GM23338 (cell line): ENCODE measurements around the gene C10orf90. TPM values are rescaled to one million over a fixed set of nuclear protein-coding genes. Genes with fewer than 3 reads are reported as not detected.

Source experiments
- ATAC-seq: fragments of 200-7000 bp; cut with Tn5 transposase; 3 replicates; pipeline ENCODE4 v1.9.1; 2020
- DNase-seq: peaks from one replicate; pipeline ENCODE4 v3.0.0-alpha.2; 2015; ENCODE audit warnings: low spot score
- H2AFZ ChIP-seq: fragments of 200-600 bp; sonication (generic); 2 replicates; pipeline ENCODE4 v1.8.0; 2016; ENCODE audit warnings: antibody characterized with exemption, mild to moderate bottlenecking, moderate library complexity
- H3F3A ChIP-seq: fragments of 200-600 bp; sonication (generic); replicated peaks from 2 replicates; pipeline ENCODE4 v1.8.0; 2017; ENCODE audit warnings: antibody characterized with exemption, mixed run types, low read depth
- H3K27ac ChIP-seq: fragments of 200-600 bp; sonication (generic); 2 replicates; pipeline ENCODE4 v1.6.1; 2016; ENCODE audit warnings: low read depth
- H3K27me3 ChIP-seq: fragments of 200-600 bp; sonication (generic); 2 replicates; pipeline ENCODE4 v1.8.0; 2016; ENCODE audit warnings: mild to moderate bottlenecking, mixed run types, moderate library complexity; ENCODE audit not compliant: insufficient read depth
- H3K36me3 ChIP-seq: fragments of 200-600 bp; sonication (generic); 2 replicates; pipeline ENCODE4 v1.8.0; 2016; ENCODE audit warnings: mild to moderate bottlenecking; ENCODE audit not compliant: insufficient read depth
- H3K4me1 ChIP-seq: fragments of 200-600 bp; sonication (generic); 2 replicates; pipeline ENCODE4 v1.8.0; 2016; ENCODE audit warnings: mild to moderate bottlenecking, moderate library complexity; ENCODE audit not compliant: insufficient read depth
- H3K4me2 ChIP-seq: fragments of 200-600 bp; sonication (generic); 2 replicates; pipeline ENCODE4 v1.7.1; 2017; ENCODE audit warnings: mixed run types
- H3K4me3 ChIP-seq: fragments of 200-600 bp; sonication (generic); 2 replicates; pipeline ENCODE4 v1.6.1; 2016; ENCODE audit warnings: mixed run types
- H3K79me2 ChIP-seq: fragments of 200-600 bp; sonication (generic); replicated peaks from 2 replicates; pipeline ENCODE4 v1.8.0; 2017; ENCODE audit warnings: mild to moderate bottlenecking; ENCODE audit not compliant: insufficient read depth
- H3K9me2 ChIP-seq: fragments of 200-600 bp; sonication (generic); 2 replicates; pipeline ENCODE4 v1.8.0; 2017; ENCODE audit not compliant: insufficient read depth
- H4K20me1 ChIP-seq: fragments of 200-600 bp; sonication (generic); replicated peaks from 2 replicates; pipeline ENCODE4 v1.8.0; 2017; ENCODE audit warnings: mild to moderate bottlenecking; ENCODE audit not compliant: insufficient read depth
- H3K27ac Mint-ChIP-seq: 2 replicates; pipeline ENCODE4 v1.8.0; 2020; ENCODE audit warnings: inconsistent platforms, mild to moderate bottlenecking, moderate library complexity, mixed read lengths
- H3K27me3 Mint-ChIP-seq: 3 replicates; pipeline ENCODE4 v1.8.0; 2022; ENCODE audit warnings: low read depth, mild to moderate bottlenecking, moderate library complexity, mixed read lengths, inconsistent platforms; ENCODE audit not compliant: insufficient read depth, poor library complexity
- H3K36me3 Mint-ChIP-seq: 3 replicates; pipeline ENCODE4 v1.8.0; 2021; ENCODE audit warnings: low read depth, mild to moderate bottlenecking, inconsistent platforms, moderate library complexity, mixed read lengths
- H3K4me1 Mint-ChIP-seq: 3 replicates; pipeline ENCODE4 v1.8.0; 2020; ENCODE audit warnings: mild to moderate bottlenecking, inconsistent platforms, mixed read lengths
- H3K4me3 Mint-ChIP-seq: 3 replicates; pipeline ENCODE4 v1.8.0; 2021; ENCODE audit warnings: moderate library complexity, mild to moderate bottlenecking, inconsistent platforms, mixed read lengths
- H3K9me3 Mint-ChIP-seq: 3 replicates; pipeline ENCODE4 v1.8.0; 2020; ENCODE audit warnings: moderate library complexity, mild to moderate bottlenecking, inconsistent platforms, mixed read lengths
- CREB1 ChIP-seq: fragments of 250-450 bp; sonication (Bioruptor Pico); IDR thresholded peaks from 2 replicates; pipeline ENCODE4 v1.5.0; 2020; ENCODE audit warnings: low read depth, mild to moderate bottlenecking, moderate library complexity
- EZH2 ChIP-seq: fragments of 200-600 bp; sonication (generic); IDR thresholded peaks from one replicate; pipeline ENCODE4 v1.8.0; 2017; ENCODE audit warnings: antibody characterized with exemption, mild to moderate bottlenecking, low read depth; ENCODE audit not compliant: unreplicated experiment
- EZH2phosphoT487 ChIP-seq: fragments of 200-600 bp; sonication (generic); IDR thresholded peaks from one replicate; pipeline ENCODE4 v1.8.1; 2018; ENCODE audit warnings: antibody characterized with exemption; ENCODE audit not compliant: unreplicated experiment
- JUNB ChIP-seq: IDR thresholded peaks from one replicate; pipeline ENCODE4 v1.6.1; 2016; ENCODE audit warnings: antibody characterized with exemption; ENCODE audit not compliant: unreplicated experiment
- NANOG ChIP-seq: IDR thresholded peaks from 2 replicates; pipeline ENCODE4 v1.6.1; 2016; ENCODE audit warnings: antibody characterized with exemption, borderline replicate concordance
- POLR2AphosphoS5 ChIP-seq: IDR thresholded peaks from 2 replicates; pipeline ENCODE4 v1.6.1; 2016; ENCODE audit warnings: antibody characterized with exemption, low read depth
- STAT1 ChIP-seq: IDR thresholded peaks from one replicate; pipeline ENCODE4 v1.6.1; 2016; ENCODE audit warnings: antibody characterized with exemption; ENCODE audit not compliant: unreplicated experiment
- ZNF114 ChIP-seq: fragments of 250-450 bp; sonication (Bioruptor Pico); IDR thresholded peaks from 2 replicates; pipeline ENCODE4 v1.5.0; 2020; ENCODE audit warnings: mild to moderate bottlenecking, moderate library complexity
- ZNF331 ChIP-seq: fragments of 250-450 bp; sonication (Bioruptor Pico); IDR thresholded peaks from 2 replicates; pipeline ENCODE4 v1.5.0; 2020; ENCODE audit warnings: low read depth, mild to moderate bottlenecking, moderate library complexity
- polyA plus RNA-seq: library from polyadenylated mRNA; unstranded; fragments of >200 nt; fragmentation: Nextera tagmentation; extraction: Ambion mirVana; gene quantifications from 2 replicates; pipeline ENCODE4 v1.2.1, GENCODE V29; 2016
- total RNA-seq: library from RNA; depleted of rRNA; stranded (reverse); fragments of >200 nt; shearing (Covaris generic); gene quantifications from 2 replicates; pipeline ENCODE4 v1.2.3, GENCODE V29; 2014
- TF ChIP-seq, protein P1 (sequence below): IDR thresholded peaks from one replicate; pipeline ENCODE4 v1.6.1; 2018; ENCODE audit warnings: antibody characterized with exemption; ENCODE audit not compliant: unreplicated experiment
- TF ChIP-seq, protein P2 (sequence below), 2 experiments: fragments of 200-600 bp in 1 of 2; sonication (generic) in 1 of 2; conservative IDR thresholded peaks; 2 replicates each; pipeline versions ENCODE4 v1.5.1 to v1.6.1; 2016 to 2017; ENCODE audit warnings: antibody characterized with exemption in 2 of 2, low read depth in 2 of 2, mild to moderate bottlenecking in 2 of 2, moderate library complexity in 1 of 2
- TF ChIP-seq, protein P3 (sequence below): fragments of 250-450 bp; sonication (Bioruptor Pico); IDR thresholded peaks from 2 replicates; pipeline ENCODE4 v1.5.0; 2020; ENCODE audit warnings: mild to moderate bottlenecking, moderate library complexity
- TF ChIP-seq, protein P4 (sequence below): IDR thresholded peaks from 2 replicates; pipeline ENCODE4 v1.6.1; 2016; ENCODE audit warnings: antibody characterized with exemption

The C10orf90 gene
- total and polyA plus RNA-seq, 2 experiments from 2014 or later, result 0.76 to 0.97 TPM

GRCh38 chr10:126433351-126433750, 237.1 kb downstream of the C10orf90 start:
- H3K27me3 Mint-ChIP-seq, result peaks cover 2% of the 10 kb centered on the region
- DNase-seq (no peak), ATAC-seq (no peak)
- peaks cover 29% of the 10 kb centered on the region; the same call in 1 of the 2 replicates for H3K9me2 ChIP-seq
- no peak overlapping the region for H3K4me3 ChIP-seq
- H4K20me1 ChIP-seq, result no peaks in the 10 kb centered on the region
- H3K27me3 ChIP-seq, result no peaks in the 10 kb centered on the region
- no peak overlapping the region for H3K4me2 ChIP-seq
- H3K4me1 Mint-ChIP-seq, result no peaks in the 10 kb centered on the region
- no peak overlapping the region for H2AFZ ChIP-seq
- H3K36me3 ChIP-seq, result no peaks in the 10 kb centered on the region
- no peaks in the 10 kb centered on the region for H3K79me2 ChIP-seq
- no peaks in the 10 kb centered on the region for H3K4me1 ChIP-seq
- no peak overlapping the region for H3K27ac ChIP-seq
- H3K9me3 Mint-ChIP-seq, result no peaks in the 10 kb centered on the region
- H3F3A ChIP-seq, result no peaks in the 10 kb centered on the region
- H3K36me3 Mint-ChIP-seq, result no peaks in the 10 kb centered on the region
- H3K4me3 Mint-ChIP-seq, result no peak overlapping the region
- no peak overlapping the region for H3K27ac Mint-ChIP-seq
- no peak for TF ChIP-seq CREB1 (CRISPR knock-in tag)
- no peak for TF ChIP-seq EZH2
- TF ChIP-seq, protein P1, sequence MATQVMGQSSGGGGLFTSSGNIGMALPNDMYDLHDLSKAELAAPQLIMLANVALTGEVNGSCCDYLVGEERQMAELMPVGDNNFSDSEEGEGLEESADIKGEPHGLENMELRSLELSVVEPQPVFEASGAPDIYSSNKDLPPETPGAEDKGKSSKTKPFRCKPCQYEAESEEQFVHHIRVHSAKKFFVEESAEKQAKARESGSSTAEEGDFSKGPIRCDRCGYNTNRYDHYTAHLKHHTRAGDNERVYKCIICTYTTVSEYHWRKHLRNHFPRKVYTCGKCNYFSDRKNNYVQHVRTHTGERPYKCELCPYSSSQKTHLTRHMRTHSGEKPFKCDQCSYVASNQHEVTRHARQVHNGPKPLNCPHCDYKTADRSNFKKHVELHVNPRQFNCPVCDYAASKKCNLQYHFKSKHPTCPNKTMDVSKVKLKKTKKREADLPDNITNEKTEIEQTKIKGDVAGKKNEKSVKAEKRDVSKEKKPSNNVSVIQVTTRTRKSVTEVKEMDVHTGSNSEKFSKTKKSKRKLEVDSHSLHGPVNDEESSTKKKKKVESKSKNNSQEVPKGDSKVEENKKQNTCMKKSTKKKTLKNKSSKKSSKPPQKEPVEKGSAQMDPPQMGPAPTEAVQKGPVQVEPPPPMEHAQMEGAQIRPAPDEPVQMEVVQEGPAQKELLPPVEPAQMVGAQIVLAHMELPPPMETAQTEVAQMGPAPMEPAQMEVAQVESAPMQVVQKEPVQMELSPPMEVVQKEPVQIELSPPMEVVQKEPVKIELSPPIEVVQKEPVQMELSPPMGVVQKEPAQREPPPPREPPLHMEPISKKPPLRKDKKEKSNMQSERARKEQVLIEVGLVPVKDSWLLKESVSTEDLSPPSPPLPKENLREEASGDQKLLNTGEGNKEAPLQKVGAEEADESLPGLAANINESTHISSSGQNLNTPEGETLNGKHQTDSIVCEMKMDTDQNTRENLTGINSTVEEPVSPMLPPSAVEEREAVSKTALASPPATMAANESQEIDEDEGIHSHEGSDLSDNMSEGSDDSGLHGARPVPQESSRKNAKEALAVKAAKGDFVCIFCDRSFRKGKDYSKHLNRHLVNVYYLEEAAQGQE, result no peak
- TF ChIP-seq, protein P2, sequence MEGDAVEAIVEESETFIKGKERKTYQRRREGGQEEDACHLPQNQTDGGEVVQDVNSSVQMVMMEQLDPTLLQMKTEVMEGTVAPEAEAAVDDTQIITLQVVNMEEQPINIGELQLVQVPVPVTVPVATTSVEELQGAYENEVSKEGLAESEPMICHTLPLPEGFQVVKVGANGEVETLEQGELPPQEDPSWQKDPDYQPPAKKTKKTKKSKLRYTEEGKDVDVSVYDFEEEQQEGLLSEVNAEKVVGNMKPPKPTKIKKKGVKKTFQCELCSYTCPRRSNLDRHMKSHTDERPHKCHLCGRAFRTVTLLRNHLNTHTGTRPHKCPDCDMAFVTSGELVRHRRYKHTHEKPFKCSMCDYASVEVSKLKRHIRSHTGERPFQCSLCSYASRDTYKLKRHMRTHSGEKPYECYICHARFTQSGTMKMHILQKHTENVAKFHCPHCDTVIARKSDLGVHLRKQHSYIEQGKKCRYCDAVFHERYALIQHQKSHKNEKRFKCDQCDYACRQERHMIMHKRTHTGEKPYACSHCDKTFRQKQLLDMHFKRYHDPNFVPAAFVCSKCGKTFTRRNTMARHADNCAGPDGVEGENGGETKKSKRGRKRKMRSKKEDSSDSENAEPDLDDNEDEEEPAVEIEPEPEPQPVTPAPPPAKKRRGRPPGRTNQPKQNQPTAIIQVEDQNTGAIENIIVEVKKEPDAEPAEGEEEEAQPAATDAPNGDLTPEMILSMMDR (conservative IDR thresholded peaks at IDR 0.05; ENCODE audit: low read depth in 2 of 2), result no peak
- no peak for TF ChIP-seq ZNF114 (CRISPR knock-in tag)
- TF ChIP-seq EZH2phosphoT487, result no peak
- TF ChIP-seq, protein P3, sequence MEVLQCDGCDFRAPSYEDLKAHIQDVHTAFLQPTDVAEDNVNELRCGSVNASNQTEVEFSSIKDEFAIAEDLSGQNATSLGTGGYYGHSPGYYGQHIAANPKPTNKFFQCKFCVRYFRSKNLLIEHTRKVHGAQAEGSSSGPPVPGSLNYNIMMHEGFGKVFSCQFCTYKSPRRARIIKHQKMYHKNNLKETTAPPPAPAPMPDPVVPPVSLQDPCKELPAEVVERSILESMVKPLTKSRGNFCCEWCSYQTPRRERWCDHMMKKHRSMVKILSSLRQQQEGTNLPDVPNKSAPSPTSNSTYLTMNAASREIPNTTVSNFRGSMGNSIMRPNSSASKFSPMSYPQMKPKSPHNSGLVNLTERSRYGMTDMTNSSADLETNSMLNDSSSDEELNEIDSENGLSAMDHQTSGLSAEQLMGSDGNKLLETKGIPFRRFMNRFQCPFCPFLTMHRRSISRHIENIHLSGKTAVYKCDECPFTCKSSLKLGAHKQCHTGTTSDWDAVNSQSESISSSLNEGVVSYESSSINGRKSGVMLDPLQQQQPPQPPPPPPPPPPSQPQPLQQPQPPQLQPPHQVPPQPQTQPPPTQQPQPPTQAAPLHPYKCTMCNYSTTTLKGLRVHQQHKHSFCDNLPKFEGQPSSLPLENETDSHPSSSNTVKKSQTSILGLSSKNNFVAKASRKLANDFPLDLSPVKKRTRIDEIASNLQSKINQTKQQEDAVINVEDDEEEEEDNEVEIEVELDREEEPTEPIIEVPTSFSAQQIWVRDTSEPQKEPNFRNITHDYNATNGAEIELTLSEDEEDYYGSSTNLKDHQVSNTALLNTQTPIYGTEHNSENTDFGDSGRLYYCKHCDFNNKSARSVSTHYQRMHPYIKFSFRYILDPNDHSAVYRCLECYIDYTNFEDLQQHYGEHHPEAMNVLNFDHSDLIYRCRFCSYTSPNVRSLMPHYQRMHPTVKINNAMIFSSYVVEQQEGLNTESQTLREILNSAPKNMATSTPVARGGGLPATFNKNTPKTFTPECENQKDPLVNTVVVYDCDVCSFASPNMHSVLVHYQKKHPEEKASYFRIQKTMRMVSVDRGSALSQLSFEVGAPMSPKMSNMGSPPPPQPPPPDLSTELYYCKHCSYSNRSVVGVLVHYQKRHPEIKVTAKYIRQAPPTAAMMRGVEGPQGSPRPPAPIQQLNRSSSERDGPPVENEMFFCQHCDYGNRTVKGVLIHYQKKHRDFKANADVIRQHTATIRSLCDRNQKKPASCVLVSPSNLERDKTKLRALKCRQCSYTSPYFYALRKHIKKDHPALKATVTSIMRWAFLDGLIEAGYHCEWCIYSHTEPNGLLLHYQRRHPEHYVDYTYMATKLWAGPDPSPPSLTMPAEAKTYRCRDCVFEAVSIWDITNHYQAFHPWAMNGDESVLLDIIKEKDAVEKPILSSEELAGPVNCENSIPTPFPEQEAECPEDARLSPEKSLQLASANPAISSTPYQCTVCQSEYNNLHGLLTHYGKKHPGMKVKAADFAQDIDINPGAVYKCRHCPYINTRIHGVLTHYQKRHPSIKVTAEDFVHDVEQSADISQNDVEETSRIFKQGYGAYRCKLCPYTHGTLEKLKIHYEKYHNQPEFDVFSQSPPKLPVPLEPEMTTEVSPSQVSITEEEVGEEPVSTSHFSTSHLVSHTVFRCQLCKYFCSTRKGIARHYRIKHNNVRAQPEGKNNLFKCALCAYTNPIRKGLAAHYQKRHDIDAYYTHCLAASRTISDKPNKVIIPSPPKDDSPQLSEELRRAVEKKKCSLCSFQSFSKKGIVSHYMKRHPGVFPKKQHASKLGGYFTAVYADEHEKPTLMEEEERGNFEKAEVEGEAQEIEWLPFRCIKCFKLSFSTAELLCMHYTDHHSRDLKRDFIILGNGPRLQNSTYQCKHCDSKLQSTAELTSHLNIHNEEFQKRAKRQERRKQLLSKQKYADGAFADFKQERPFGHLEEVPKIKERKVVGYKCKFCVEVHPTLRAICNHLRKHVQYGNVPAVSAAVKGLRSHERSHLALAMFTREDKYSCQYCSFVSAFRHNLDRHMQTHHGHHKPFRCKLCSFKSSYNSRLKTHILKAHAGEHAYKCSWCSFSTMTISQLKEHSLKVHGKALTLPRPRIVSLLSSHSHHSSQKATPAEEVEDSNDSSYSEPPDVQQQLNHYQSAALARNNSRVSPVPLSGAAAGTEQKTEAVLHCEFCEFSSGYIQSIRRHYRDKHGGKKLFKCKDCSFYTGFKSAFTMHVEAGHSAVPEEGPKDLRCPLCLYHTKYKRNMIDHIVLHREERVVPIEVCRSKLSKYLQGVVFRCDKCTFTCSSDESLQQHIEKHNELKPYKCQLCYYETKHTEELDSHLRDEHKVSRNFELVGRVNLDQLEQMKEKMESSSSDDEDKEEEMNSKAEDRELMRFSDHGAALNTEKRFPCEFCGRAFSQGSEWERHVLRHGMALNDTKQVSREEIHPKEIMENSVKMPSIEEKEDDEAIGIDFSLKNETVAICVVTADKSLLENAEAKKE (CRISPR knock-in tag), result no peak
- TF ChIP-seq, protein P4, sequence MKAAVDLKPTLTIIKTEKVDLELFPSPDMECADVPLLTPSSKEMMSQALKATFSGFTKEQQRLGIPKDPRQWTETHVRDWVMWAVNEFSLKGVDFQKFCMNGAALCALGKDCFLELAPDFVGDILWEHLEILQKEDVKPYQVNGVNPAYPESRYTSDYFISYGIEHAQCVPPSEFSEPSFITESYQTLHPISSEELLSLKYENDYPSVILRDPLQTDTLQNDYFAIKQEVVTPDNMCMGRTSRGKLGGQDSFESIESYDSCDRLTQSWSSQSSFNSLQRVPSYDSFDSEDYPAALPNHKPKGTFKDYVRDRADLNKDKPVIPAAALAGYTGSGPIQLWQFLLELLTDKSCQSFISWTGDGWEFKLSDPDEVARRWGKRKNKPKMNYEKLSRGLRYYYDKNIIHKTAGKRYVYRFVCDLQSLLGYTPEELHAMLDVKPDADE, result no peak
- no peak for TF ChIP-seq ZNF331
- TF ChIP-seq STAT1, result no peak
- no peak for TF ChIP-seq POLR2AphosphoS5
- no peak for TF ChIP-seq JUNB
- no peak for TF ChIP-seq NANOG
